HG03025 (cell line): ENCODE results near the gene PLD3.
"Not testable (repeated sequence)": the region's sequence is repeated elsewhere in the genome, so short reads cannot be mapped to it uniquely, and the experiment has no call there.

Experiments used
- ATAC-seq: cut with Tn5 transposase; IDR thresholded peaks from one replicate; pipeline ENCODE4 v1.9.1; 2021; ENCODE audit warnings: mild to moderate bottlenecking, moderate library complexity; ENCODE audit not compliant: unreplicated experiment, low FRiP score

PLD3 gene

GRCh38 chr19:40331052-40331451 is 17.4 kb upstream of the PLD3 start:
- ATAC-seq: no peak

GRCh38 chr19:40332669-40333068 is 15.8 kb upstream of the PLD3 start:
- no peak for ATAC-seq

GRCh38 chr19:40333083-40333482 is 15.4 kb upstream of the PLD3 start:
- ATAC-seq: not testable (repeated sequence)

GRCh38 chr19:40335101-40335500 is 13.4 kb upstream of the PLD3 start:
- no peak for ATAC-seq

GRCh38 chr19:40335855-40336600 is 12.5 kb upstream of the PLD3 start:
- no peak for ATAC-seq

- no peak for ATAC-seq
Measured at GRCh38 chr19:40336601-40336900, 11.9 kb upstream of the PLD3 start.

- no peak for ATAC-seq
Measured at GRCh38 chr19:40337107-40337506, 11.4 kb upstream of the PLD3 start.

GRCh38 chr19:40337594-40337993 is 10.9 kb upstream of the PLD3 start:
- no peak for ATAC-seq

GRCh38 chr19:40339018-40339728 is 9.3 kb upstream of the PLD3 start:
- no peak for ATAC-seq

GRCh38 chr19:40341601-40342482 is 6.7 kb upstream of the PLD3 start:
- ATAC-seq: no peak

- no peak for ATAC-seq
Measured at GRCh38 chr19:40342644-40343311, 5.7 kb upstream of the PLD3 start.

- ATAC-seq: no peak
Measured at GRCh38 chr19:40344422-40344821, 4.1 kb upstream of the PLD3 start.

- ATAC-seq: no peak
Measured at GRCh38 chr19:40348961-40349507, 539 bp downstream of the PLD3 start.

- ATAC-seq: no peak
Measured at GRCh38 chr19:40355975-40356680, 7.6 kb downstream of the PLD3 start.

- no peak for ATAC-seq
Measured at GRCh38 chr19:40356681-40357595, 8.4 kb downstream of the PLD3 start.

GRCh38 chr19:40357640-40358039 is 9.1 kb downstream of the PLD3 start:
- no peak for ATAC-seq

GRCh38 chr19:40358773-40359172 is 10.3 kb downstream of the PLD3 start:
- ATAC-seq: no peak

GRCh38 chr19:40360020-40360707 is 11.7 kb downstream of the PLD3 start:
- no peak for ATAC-seq
